Endothelial cell of umbilical vein (primary cell): Measurements from ENCODE around the gene CKB. TPM values are rescaled to one million over a fixed set of nuclear protein-coding genes. Genes with fewer than 3 reads are reported as not detected.

Experiments
- BruUV-seq: library from RNA; stranded (reverse); fragments of 400-500 nt; replicated peaks from 2 replicates; lab custom pipeline; 2021; lab: Mats Ljungman, UMichigan
- CTCF ChIA-PET: fragments of 300-600, 350-600 bp; sonication (Branson Sonifier 250); formaldehyde crosslinking; loops from one replicate; lab custom pipeline; 2021; ENCODE audit warnings: antibody characterized with exemption, inconsistent platforms; lab: Charles Lee
- POLR2A ChIA-PET: fragments of 300-600, 350-600 bp; sonication (Branson Sonifier 250); formaldehyde crosslinking; loops from one replicate; lab custom pipeline; 2021; ENCODE audit warnings: antibody characterized with exemption, inconsistent platforms; lab: Charles Lee
- DNase-seq: peaks from one replicate; pipeline ENCODE4 v3.0.0-alpha.2; 2011; ENCODE audit warnings: low read depth, low spot score
- FAIRE-seq: peaks from 2 replicates; lab custom pipeline; 2011; peaks lifted over from hg19 to GRCh38; lab: Jason Lieb, UNC
- H2AFZ ChIP-seq: 2 replicates; pipeline ENCODE4 v1.6.0; 2012; ENCODE audit warnings: low read depth, low read length, control low read depth, inconsistent platforms
- H3K27ac ChIP-seq: 2 replicates; pipeline ENCODE4 v1.5.1; 2011; ENCODE audit warnings: low read depth, mild to moderate bottlenecking, control low read depth, low read length, moderate library complexity; ENCODE audit not compliant: insufficient read depth
- H3K27me3 ChIP-seq, 2 experiments: 2 replicates each; pipeline versions ENCODE4 v1.6.0 to v1.6.1; 2011; ENCODE audit warnings: low read length in 2 of 2, mixed read lengths in 1 of 2; ENCODE audit not compliant: control insufficient read depth in 2 of 2, insufficient read depth in 2 of 2
- H3K36me3 ChIP-seq, 2 experiments: 2 replicates in 1 of 2; 3 replicates in 1 of 2; pipeline ENCODE4 v1.5.1; 2011; ENCODE audit warnings: low read length in 2 of 2, mild to moderate bottlenecking in 1 of 2, moderate library complexity in 1 of 2; ENCODE audit not compliant: control insufficient read depth in 2 of 2, insufficient read depth in 2 of 2; ENCODE audit errors: extremely low read depth in 1 of 2
- H3K4me1 ChIP-seq: 3 replicates; pipeline ENCODE4 v1.5.1; 2011; ENCODE audit warnings: mild to moderate bottlenecking, low read length; ENCODE audit not compliant: control insufficient read depth, insufficient read depth; ENCODE audit errors: extremely low read depth
- H3K4me2 ChIP-seq: 2 replicates; pipeline ENCODE4 v1.6.1; 2011; ENCODE audit warnings: low read length, control low read depth, mixed read lengths; ENCODE audit not compliant: insufficient read depth
- H3K4me3 ChIP-seq, 3 experiments: fragments of 200-600 bp in 1 of 3; sonication (generic), shearing (Covaris generic) in 1 of 3; replicated peaks in 1 of 3; 2 replicates each; pipeline ENCODE4 v1.5.1; 2011 to 2016; ENCODE audit warnings: control low read depth in 3 of 3, low read length in 3 of 3, mild to moderate bottlenecking in 2 of 3, inconsistent platforms in 1 of 3, low read depth in 1 of 3, moderate library complexity in 1 of 3; ENCODE audit not compliant: insufficient read depth in 1 of 3
- H3K79me2 ChIP-seq: 2 replicates; pipeline ENCODE4 v1.6.0; 2012; ENCODE audit warnings: low read length, inconsistent platforms; ENCODE audit not compliant: control insufficient read depth, insufficient read depth
- H3K9ac ChIP-seq: replicated peaks from 2 replicates; pipeline ENCODE3; 2011; ENCODE audit warnings: low read length, control low read depth; ENCODE audit not compliant: insufficient read depth; ENCODE audit errors: extremely low read depth
- H3K9me1 ChIP-seq: replicated peaks from 3 replicates; pipeline ENCODE4 v1.6.0; 2011; ENCODE audit warnings: mild to moderate bottlenecking, low read length; ENCODE audit not compliant: control insufficient read depth, insufficient read depth; ENCODE audit errors: extremely low read depth
- H3K9me3 ChIP-seq: replicated peaks from 2 replicates; pipeline ENCODE4 v1.5.1; 2012; ENCODE audit warnings: low read length, inconsistent platforms; ENCODE audit not compliant: control insufficient read depth, insufficient read depth
- H4K20me1 ChIP-seq: replicated peaks from 2 replicates; pipeline ENCODE3; 2011; ENCODE audit warnings: mild to moderate bottlenecking, low read length; ENCODE audit not compliant: control insufficient read depth, insufficient read depth; ENCODE audit errors: extremely low read depth
- CTCF ChIP-seq, 2 donors: IDR thresholded peaks; 1 replicate in 1 of 2; 2 replicates in 1 of 2; pipeline ENCODE4 v1.5.1; 2011; ENCODE audit warnings: low read length in 2 of 2, mild to moderate bottlenecking in 2 of 2, moderate library complexity in 2 of 2, control low read depth in 1 of 2, inconsistent platforms in 1 of 2, low read depth in 1 of 2; ENCODE audit not compliant: insufficient read depth in 1 of 2; ENCODE audit errors: extremely low read depth in 1 of 2
- EZH2 ChIP-seq: IDR thresholded peaks from 2 replicates; pipeline ENCODE4 v1.6.1; 2012; ENCODE audit warnings: borderline replicate concordance, low read depth, mild to moderate bottlenecking, moderate library complexity, low read length, inconsistent platforms; ENCODE audit not compliant: severe bottlenecking
- FOS ChIP-seq: IDR thresholded peaks from 2 replicates; pipeline ENCODE4 v1.6.1; 2011; ENCODE audit warnings: mild to moderate bottlenecking, low read length, moderate library complexity, borderline replicate concordance; ENCODE audit not compliant: insufficient read depth
- GATA2 ChIP-seq: IDR thresholded peaks from 2 replicates; pipeline ENCODE4 v1.7.0; 2011; ENCODE audit warnings: low read depth, mild to moderate bottlenecking, moderate library complexity, mixed read lengths, low read length; ENCODE audit not compliant: insufficient read length, insufficient read depth
- JUN ChIP-seq: IDR thresholded peaks from 2 replicates; pipeline ENCODE4 v1.6.1; 2011; ENCODE audit warnings: borderline replicate concordance, low read depth; ENCODE audit not compliant: insufficient read length, insufficient read depth
- MYC ChIP-seq: IDR thresholded peaks from one replicate; pipeline ENCODE4 v1.6.1; 2011; ENCODE audit warnings: mild to moderate bottlenecking, low read depth, low read length
- POLR2A ChIP-seq: IDR thresholded peaks from 2 replicates; pipeline ENCODE4 v1.6.1; 2012; ENCODE audit warnings: low read depth, mild to moderate bottlenecking, control low read depth, low read length
- POLR2AphosphoS5 ChIP-seq: IDR thresholded peaks from 2 replicates; pipeline ENCODE4 v1.6.1; 2012; ENCODE audit warnings: low read depth, mild to moderate bottlenecking, control low read depth, low read length, moderate library complexity; ENCODE audit not compliant: insufficient read depth
- dilution Hi-C: fragments of 300-500 bp; cut with MboI; formaldehyde crosslinking; loops from one replicate; pipeline ENCODE4 v1.15.0; 2019; ENCODE audit warnings: low sequenced_read_pairs; ENCODE audit not compliant: extremely low pct_ligation_motif_present
- intact Hi-C: fragments of 100-400 bp; cut with micrococcal nuclease; formaldehyde crosslinking; loops from one replicate; pipeline ENCODE4 v1.10.0; 2022
- polyA plus RNA-seq, 4 experiments: library from polyadenylated mRNA; depleted of rRNA in 3 of 4; stranded (reverse) in 3 of 4; unstranded in 1 of 4; fragments of >200 nt; gene quantifications; 2 replicates each; pipeline versions ENCODE4 v1.2.1 to v1.2.3, GENCODE V29; 2011 to 2012; ENCODE audit warnings: missing spikeins in 1 of 4
- total RNA-seq: library from RNA; stranded (reverse); gene quantifications from 2 replicates; pipeline ENCODE4 v1.2.3, GENCODE V29; 2021
- TF ChIP-seq, protein P1 (sequence below): IDR thresholded peaks from 2 replicates; pipeline ENCODE4 v1.6.1; 2011; ENCODE audit not compliant: insufficient read depth, insufficient read length

Gene CKB
- total and polyA plus RNA-seq, 2 donors (not counting 3 experiments of a cell fraction or from before 2014, with no cell fraction given) = 4.0 to 6.9 TPM

GRCh38 chr14:103524002-103524935 is 1.6 kb upstream of the CKB start:
- no peaks in the 10 kb centered on the region for H3K9me1 ChIP-seq
- H3K4me2 ChIP-seq = no peak overlapping the region
- intact Hi-C loops (no loop called here), dilution Hi-C loops (no loop called here)
- DNase-seq = no peak
- H3K9me3 ChIP-seq = no peaks in the 10 kb centered on the region
- no peak overlapping the region for H3K27ac ChIP-seq
- H2AFZ ChIP-seq = no peak overlapping the region
- H3K79me2 ChIP-seq = peaks cover under 1% of the 10 kb centered on the region
- no peak overlapping the region for H3K4me3 ChIP-seq
- H3K27me3 ChIP-seq = peaks cover 19 to 34% of the 10 kb centered on the region in 2 experiments
- POLR2A ChIA-PET = no interaction called here
- H3K4me1 ChIP-seq = peaks cover 8% of the 10 kb centered on the region
- H3K9ac ChIP-seq = no peak overlapping the region
- BruUV-seq = no TSS peak
- H3K36me3 ChIP-seq = no peaks in the 10 kb centered on the region
- no peak for FAIRE-seq
- no peaks in the 10 kb centered on the region for H4K20me1 ChIP-seq
- CTCF ChIA-PET = no interaction called here
- TF ChIP-seq FOS = no peak
- TF ChIP-seq, protein P1, sequence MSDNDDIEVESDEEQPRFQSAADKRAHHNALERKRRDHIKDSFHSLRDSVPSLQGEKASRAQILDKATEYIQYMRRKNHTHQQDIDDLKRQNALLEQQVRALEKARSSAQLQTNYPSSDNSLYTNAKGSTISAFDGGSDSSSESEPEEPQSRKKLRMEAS = no peak
- TF ChIP-seq JUN = no peak
- TF ChIP-seq CTCF (IDR thresholded peaks at IDR 0.05; ENCODE audit: extremely low read depth in 1 of 2, insufficient read depth in 1 of 2, low read depth in 1 of 2, low read length in 2 of 2) = no peak
- TF ChIP-seq POLR2AphosphoS5 = no peak
- TF ChIP-seq MYC = no peak
- TF ChIP-seq POLR2A = no peak
- no peak for TF ChIP-seq EZH2
- TF ChIP-seq GATA2 = no peak
